HepG2 (cell line): ENCODE measurements around the gene OTOP3. TPM values are rescaled to one million over a fixed set of nuclear protein-coding genes. Genes with fewer than 3 reads are reported as not detected.

Experiments
- CHD4 ChIP-seq: fragments of 200-600 bp; sonication (generic); IDR thresholded peaks from 2 replicates; pipeline ENCODE4 v1.7.0; 2017; ENCODE audit warnings: mild to moderate bottlenecking, low read length, borderline replicate concordance
- DPF2 ChIP-seq: sonication (generic); formaldehyde crosslinking; IDR thresholded peaks from 2 replicates; pipeline ENCODE4 v1.4.0; 2020; ENCODE audit warnings: mild to moderate bottlenecking, low read depth, missing genetic modification reagents, borderline replicate concordance
- RNF2 ChIP-seq: fragments of 450-650 bp; conservative IDR thresholded peaks from 2 replicates; pipeline ENCODE4 v1.6.1; 2016; ENCODE audit warnings: low read depth
- ZNF10 ChIP-seq: sonication (generic); formaldehyde crosslinking; IDR thresholded peaks from 2 replicates; pipeline ENCODE4 v1.4.0; 2020; ENCODE audit warnings: mild to moderate bottlenecking, low read depth, missing genetic modification reagents, borderline replicate concordance
- ZNF781 ChIP-seq: sonication (generic); formaldehyde crosslinking; IDR thresholded peaks from 2 replicates; pipeline ENCODE4 v1.5.1; 2020; ENCODE audit warnings: borderline replicate concordance, mild to moderate bottlenecking, missing genetic modification reagents; ENCODE audit errors: not compliant biosample characterization
- polyA plus RNA-seq, 8 experiments: library from polyadenylated mRNA; depleted of rRNA in 3 of 8; stranded (reverse) in 7 of 8; unstranded in 1 of 8; fragments of >200 nt; fragmentation: Illumina TruSeq in 4 of 8; extraction: Trizol in 4 of 8; gene quantifications; 2 replicates each; pipeline versions ENCODE4 v1.2.1 to v1.2.3, GENCODE V29; 2011 to 2016; ENCODE audit warnings: low read depth in 4 of 8, missing spikeins in 1 of 8, mixed read lengths in 1 of 8; ENCODE audit not compliant: insufficient read depth in 1 of 8
- total RNA-seq, 5 experiments: library from RNA; depleted of rRNA; stranded (reverse); fragments of >200 nt; fragmentation: Illumina TruSeq; extraction: Trizol; gene quantifications; 2 replicates each; pipeline ENCODE4 v1.2.3, GENCODE V29; 2016; ENCODE audit warnings: low read depth in 1 of 5
- TF ChIP-seq, protein P1 (sequence below): sonication (generic); formaldehyde crosslinking; conservative IDR thresholded peaks from 2 replicates; pipeline ENCODE4 v1.4.0; 2020; ENCODE audit warnings: missing genetic modification reagents
- TF ChIP-seq, protein P2 (sequence below): sonication (generic); formaldehyde crosslinking; IDR thresholded peaks from 2 replicates; pipeline ENCODE4 v1.8.1; 2023; ENCODE audit warnings: mild to moderate bottlenecking, missing genetic modification reagents, borderline replicate concordance
- TF ChIP-seq, protein P3 (sequence below): sonication (generic); formaldehyde crosslinking; IDR thresholded peaks from 2 replicates; pipeline ENCODE4 v1.5.1; 2020; ENCODE audit warnings: mild to moderate bottlenecking, missing genetic modification reagents, moderate library complexity
- TF ChIP-seq, protein P4 (sequence below), 2 experiments: sonication (generic) in 1 of 2; formaldehyde crosslinking in 1 of 2; IDR thresholded peaks; 2 replicates each; pipeline versions ENCODE4 v1.5.1 to v1.6.1; 2011 to 2020; ENCODE audit warnings: borderline replicate concordance in 1 of 2, low read depth in 1 of 2, low read length in 1 of 2, mild to moderate bottlenecking in 1 of 2, missing genetic modification reagents in 1 of 2, moderate library complexity in 1 of 2

OTOP3 gene
- total and polyA plus RNA-seq, 2 of the 13 experiments (the other 11 are each of a cell fraction or from before 2014, with no cell fraction given): not detected

DNA sequence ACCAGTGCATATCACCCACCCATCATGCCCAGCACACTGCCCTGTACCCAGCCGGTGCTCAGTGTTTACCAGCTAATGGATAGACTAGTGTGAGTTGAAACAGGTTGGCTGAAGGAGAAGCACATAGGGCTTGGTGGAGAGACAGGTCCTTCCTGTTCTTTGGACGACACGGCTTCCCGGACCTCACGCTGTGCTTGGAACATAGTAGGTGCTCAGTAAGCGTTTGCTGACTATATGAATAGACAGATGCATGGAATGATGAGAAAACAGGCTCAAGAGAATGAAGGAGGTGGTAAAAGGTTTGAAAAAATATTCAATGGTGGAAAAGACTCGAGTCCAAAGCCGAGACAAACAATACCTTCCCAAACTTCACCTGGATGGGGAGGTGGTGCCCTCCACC, 35.5 kb upstream of the OTOP3 start (continued):
- TF ChIP-seq, protein P1, sequence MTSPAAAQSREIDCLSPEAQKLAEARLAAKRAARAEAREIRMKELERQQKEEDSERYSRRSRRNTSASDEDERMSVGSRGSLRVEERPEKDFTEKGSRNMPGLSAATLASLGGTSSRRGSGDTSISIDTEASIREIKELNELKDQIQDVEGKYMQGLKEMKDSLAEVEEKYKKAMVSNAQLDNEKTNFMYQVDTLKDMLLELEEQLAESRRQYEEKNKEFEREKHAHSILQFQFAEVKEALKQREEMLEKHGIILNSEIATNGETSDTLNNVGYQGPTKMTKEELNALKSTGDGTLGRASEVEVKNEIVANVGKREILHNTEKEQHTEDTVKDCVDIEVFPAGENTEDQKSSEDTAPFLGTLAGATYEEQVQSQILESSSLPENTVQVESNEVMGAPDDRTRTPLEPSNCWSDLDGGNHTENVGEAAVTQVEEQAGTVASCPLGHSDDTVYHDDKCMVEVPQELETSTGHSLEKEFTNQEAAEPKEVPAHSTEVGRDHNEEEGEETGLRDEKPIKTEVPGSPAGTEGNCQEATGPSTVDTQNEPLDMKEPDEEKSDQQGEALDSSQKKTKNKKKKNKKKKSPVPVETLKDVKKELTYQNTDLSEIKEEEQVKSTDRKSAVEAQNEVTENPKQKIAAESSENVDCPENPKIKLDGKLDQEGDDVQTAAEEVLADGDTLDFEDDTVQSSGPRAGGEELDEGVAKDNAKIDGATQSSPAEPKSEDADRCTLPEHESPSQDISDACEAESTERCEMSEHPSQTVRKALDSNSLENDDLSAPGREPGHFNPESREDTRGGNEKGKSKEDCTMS (CRISPR knock-in tag): no peak
- TF ChIP-seq, protein P2, sequence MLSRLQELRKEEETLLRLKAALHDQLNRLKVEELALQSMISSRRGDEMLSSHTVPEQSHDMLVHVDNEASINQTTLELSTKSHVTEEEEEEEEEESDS (CRISPR knock-in tag): no peak
- TF ChIP-seq, protein P3, sequence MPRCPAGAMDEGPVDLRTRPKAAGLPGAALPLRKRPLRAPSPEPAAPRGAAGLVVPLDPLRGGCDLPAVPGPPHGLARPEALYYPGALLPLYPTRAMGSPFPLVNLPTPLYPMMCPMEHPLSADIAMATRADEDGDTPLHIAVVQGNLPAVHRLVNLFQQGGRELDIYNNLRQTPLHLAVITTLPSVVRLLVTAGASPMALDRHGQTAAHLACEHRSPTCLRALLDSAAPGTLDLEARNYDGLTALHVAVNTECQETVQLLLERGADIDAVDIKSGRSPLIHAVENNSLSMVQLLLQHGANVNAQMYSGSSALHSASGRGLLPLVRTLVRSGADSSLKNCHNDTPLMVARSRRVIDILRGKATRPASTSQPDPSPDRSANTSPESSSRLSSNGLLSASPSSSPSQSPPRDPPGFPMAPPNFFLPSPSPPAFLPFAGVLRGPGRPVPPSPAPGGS (CRISPR knock-in tag): no peak
- TF ChIP-seq, protein P4, sequence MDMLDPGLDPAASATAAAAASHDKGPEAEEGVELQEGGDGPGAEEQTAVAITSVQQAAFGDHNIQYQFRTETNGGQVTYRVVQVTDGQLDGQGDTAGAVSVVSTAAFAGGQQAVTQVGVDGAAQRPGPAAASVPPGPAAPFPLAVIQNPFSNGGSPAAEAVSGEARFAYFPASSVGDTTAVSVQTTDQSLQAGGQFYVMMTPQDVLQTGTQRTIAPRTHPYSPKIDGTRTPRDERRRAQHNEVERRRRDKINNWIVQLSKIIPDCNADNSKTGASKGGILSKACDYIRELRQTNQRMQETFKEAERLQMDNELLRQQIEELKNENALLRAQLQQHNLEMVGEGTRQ (IDR thresholded peaks at IDR 0.05; ENCODE audit: low read depth, low read length): no peak
- TF ChIP-seq, protein P4 (CRISPR knock-in tag; IDR thresholded peaks at IDR 0.05; ENCODE audit: borderline replicate concordance): no peak
- TF ChIP-seq ZNF10 (CRISPR knock-in tag) (no peak), ZNF781 (no peak), DPF2 (CRISPR knock-in tag) (no peak), RNF2 (no peak), CHD4 (no peak)
- TF ChIP-seq, all 625 proteins: peak for 0
